SK-N-SH treated with all-trans-retinoic acid at 6 μM for 48 hours (cell line): ENCODE data around the gene TPRN.
A peak's percentile ranks its signal among the peaks of the same experiment; 100 is the strongest.

ENCODE experiments used
- ATAC-seq: fragments of 200-7000 bp; cut with Tn5 transposase; 3 replicates; pipeline ENCODE4 v1.9.1; 2020; ENCODE audit warnings: mild to moderate bottlenecking, moderate library complexity
- ARNTL ChIP-seq: fragments of 450-650 bp; formaldehyde crosslinking; IDR thresholded peaks from 2 replicates; pipeline ENCODE4 v1.5.0; 2020; ENCODE audit warnings: low read depth, mild to moderate bottlenecking, moderate library complexity, borderline replicate concordance
- CSDC2 ChIP-seq: fragments of 250-450 bp; sonication (Bioruptor Pico); IDR thresholded peaks from 2 replicates; pipeline ENCODE4 v1.5.0; 2020; ENCODE audit warnings: mild to moderate bottlenecking, moderate library complexity
- CSRNP3 ChIP-seq: fragments of 250-450 bp; sonication (Bioruptor Pico); IDR thresholded peaks from 2 replicates; pipeline ENCODE4 v1.5.1; 2021; ENCODE audit warnings: mild to moderate bottlenecking, moderate library complexity
- ESRRG ChIP-seq: fragments of 250-450 bp; sonication (Bioruptor Pico); IDR thresholded peaks from 2 replicates; pipeline ENCODE4 v1.6.1; 2021; ENCODE audit warnings: mild to moderate bottlenecking
- GLIS3 ChIP-seq: fragments of 250-450 bp; sonication (Bioruptor Pico); IDR thresholded peaks from 2 replicates; pipeline ENCODE4 v1.5.0; 2020; ENCODE audit warnings: mild to moderate bottlenecking, moderate library complexity
- ISL1 ChIP-seq: fragments of 250-450 bp; sonication (Bioruptor Pico); IDR thresholded peaks from 2 replicates; pipeline ENCODE4 v2.1.2; 2022; ENCODE audit warnings: mild to moderate bottlenecking, moderate library complexity
- OSR1 ChIP-seq: fragments of 250-450 bp; sonication (Bioruptor Pico); IDR thresholded peaks from 2 replicates; pipeline ENCODE4 v1.8.0; 2022; ENCODE audit warnings: moderate library complexity, mild to moderate bottlenecking, inconsistent platforms
- PATZ1 ChIP-seq: fragments of 250-450 bp; sonication (Bioruptor Pico); IDR thresholded peaks from 2 replicates; pipeline ENCODE4 v1.8.0; 2020; ENCODE audit warnings: mild to moderate bottlenecking, moderate library complexity, borderline replicate concordance
- POU6F1 ChIP-seq: fragments of 250-450 bp; sonication (Bioruptor Pico); IDR thresholded peaks from 2 replicates; pipeline ENCODE4 v1.8.0; 2021; ENCODE audit warnings: low read depth, mild to moderate bottlenecking, moderate library complexity, borderline replicate concordance
- PPARA ChIP-seq: fragments of 250-450 bp; sonication (Bioruptor Pico); IDR thresholded peaks from 2 replicates; pipeline ENCODE4 v1.5.0; 2020; ENCODE audit warnings: mild to moderate bottlenecking, borderline replicate concordance
- RARB ChIP-seq: fragments of 250-450 bp; sonication (Bioruptor Pico); IDR thresholded peaks from 2 replicates; pipeline ENCODE4 v1.8.0; 2021; ENCODE audit warnings: mild to moderate bottlenecking, moderate library complexity
- TCF4 ChIP-seq: fragments of 250-450 bp; sonication (Bioruptor Pico); IDR thresholded peaks from 2 replicates; pipeline ENCODE4 v1.8.0; 2021; ENCODE audit warnings: mild to moderate bottlenecking, moderate library complexity, borderline replicate concordance
- TOX ChIP-seq: fragments of 250-450 bp; sonication (Bioruptor Pico); IDR thresholded peaks from 2 replicates; pipeline ENCODE4 v1.8.0; 2021; ENCODE audit warnings: mild to moderate bottlenecking, moderate library complexity, borderline replicate concordance
- TSHZ2 ChIP-seq: fragments of 250-450 bp; sonication (Bioruptor Pico); IDR thresholded peaks from 2 replicates; pipeline ENCODE4 v1.5.0; 2020; ENCODE audit warnings: mild to moderate bottlenecking, moderate library complexity
- ZC3H10 ChIP-seq: fragments of 250-450 bp; sonication (Bioruptor Pico); IDR thresholded peaks from 2 replicates; pipeline ENCODE4 v1.5.1; 2021; ENCODE audit warnings: mild to moderate bottlenecking, moderate library complexity
- ZFP3 ChIP-seq: fragments of 250-450 bp; sonication (Bioruptor Pico); IDR thresholded peaks from 2 replicates; pipeline ENCODE4 v1.5.0; 2020; ENCODE audit warnings: mild to moderate bottlenecking, moderate library complexity
- ZFP30 ChIP-seq: fragments of 450-650 bp; formaldehyde crosslinking; IDR thresholded peaks from 2 replicates; pipeline ENCODE4 v1.5.0; 2022; ENCODE audit warnings: mild to moderate bottlenecking, moderate library complexity
- ZNF565 ChIP-seq: fragments of 450-650 bp; formaldehyde crosslinking; conservative IDR thresholded peaks from 2 replicates; pipeline ENCODE4 v1.5.0; 2020; ENCODE audit warnings: low read depth, mild to moderate bottlenecking, moderate library complexity
- ZNF70 ChIP-seq: fragments of 450-650 bp; formaldehyde crosslinking; IDR thresholded peaks from 2 replicates; pipeline ENCODE4 v1.5.0; 2020; ENCODE audit warnings: mild to moderate bottlenecking, moderate library complexity
- ZNF8 ChIP-seq: fragments of 450-650 bp; formaldehyde crosslinking; IDR thresholded peaks from 2 replicates; pipeline ENCODE4 v1.5.0; 2020; ENCODE audit warnings: mild to moderate bottlenecking, moderate library complexity

The TPRN gene

GRCh38 chr9:137168573-137168903, 32.0 kb downstream of the TPRN start (continued):
- no peak for TF ChIP-seq POU6F1

- peak; percentile 9; the same call in 1 of the 3 replicates for ATAC-seq
Observed at GRCh38 chr9:137167747-137168572, 32.6 kb downstream of the TPRN start.

GRCh38 chr9:137167277-137167746, 33.2 kb downstream of the TPRN start:
- ATAC-seq: no peak
- TF ChIP-seq TCF4 (CRISPR knock-in tag): no peak
- TF ChIP-seq, all 23 proteins: peak for 0

More at GRCh38 chr9:137167747-137168572, 32.6 kb downstream of the TPRN start:
- no peak for TF ChIP-seq TCF4 (CRISPR knock-in tag)
- TF ChIP-seq TOX (CRISPR knock-in tag): no peak
- no peak for TF ChIP-seq ZFP3
- no peak for TF ChIP-seq ZNF8

GRCh38 chr9:137166380-137167229, 33.9 kb downstream of the TPRN start:
- ATAC-seq: no peak
- TF ChIP-seq ISL1 (CRISPR knock-in tag) (no peak), PATZ1 (CRISPR knock-in tag) (no peak), CSDC2 (no peak), CSRNP3 (CRISPR knock-in tag) (no peak), RARB (CRISPR knock-in tag) (no peak), TSHZ2 (no peak), OSR1 (no peak), POU6F1 (no peak), ESRRG (CRISPR knock-in tag) (no peak), TCF4 (CRISPR knock-in tag) (no peak), PPARA (CRISPR knock-in tag) (no peak), ZC3H10 (no peak), ZNF565 (CRISPR knock-in tag) (no peak), ARNTL (CRISPR knock-in tag) (no peak), GLIS3 (no peak), ZFP30 (CRISPR knock-in tag) (no peak), ZNF70 (CRISPR knock-in tag) (no peak)
